PFSK-1 (cell line): ENCODE data around the gene IGSF8.

ENCODE experiments used
- FOXP2 ChIP-seq: optimal IDR thresholded peaks from 2 replicates; pipeline ENCODE3; 2011; ENCODE audit warnings: borderline replicate concordance, control low read depth, inconsistent platforms; ENCODE audit not compliant: insufficient read depth; ENCODE audit errors: extremely low read length, extremely low read depth
- POLR2AphosphoS5 ChIP-seq: IDR thresholded peaks from 2 replicates; pipeline ENCODE4 v1.6.1; 2012; ENCODE audit warnings: low read depth, mild to moderate bottlenecking, control low read depth, low read length, moderate library complexity
- REST ChIP-seq, 2 experiments: IDR thresholded peaks; 2 replicates each; pipeline versions ENCODE4 v1.6.1 to v1.8.0; 2011 to 2012; ENCODE audit warnings: low read depth in 2 of 2, low read length in 2 of 2, control low read depth in 1 of 2, inconsistent platforms in 1 of 2, mild to moderate bottlenecking in 1 of 2, moderate library complexity in 1 of 2; ENCODE audit not compliant: insufficient read depth in 1 of 2
- SIN3A ChIP-seq: IDR thresholded peaks from 2 replicates; pipeline ENCODE4 v1.6.1; 2012; ENCODE audit warnings: mild to moderate bottlenecking, low read length, moderate library complexity, borderline replicate concordance; ENCODE audit not compliant: insufficient read depth
- TAF1 ChIP-seq: IDR thresholded peaks from 2 replicates; pipeline ENCODE4 v1.6.1; 2012; ENCODE audit warnings: low read length, control low read depth, borderline replicate concordance; ENCODE audit not compliant: insufficient read depth

Gene IGSF8

DNA sequence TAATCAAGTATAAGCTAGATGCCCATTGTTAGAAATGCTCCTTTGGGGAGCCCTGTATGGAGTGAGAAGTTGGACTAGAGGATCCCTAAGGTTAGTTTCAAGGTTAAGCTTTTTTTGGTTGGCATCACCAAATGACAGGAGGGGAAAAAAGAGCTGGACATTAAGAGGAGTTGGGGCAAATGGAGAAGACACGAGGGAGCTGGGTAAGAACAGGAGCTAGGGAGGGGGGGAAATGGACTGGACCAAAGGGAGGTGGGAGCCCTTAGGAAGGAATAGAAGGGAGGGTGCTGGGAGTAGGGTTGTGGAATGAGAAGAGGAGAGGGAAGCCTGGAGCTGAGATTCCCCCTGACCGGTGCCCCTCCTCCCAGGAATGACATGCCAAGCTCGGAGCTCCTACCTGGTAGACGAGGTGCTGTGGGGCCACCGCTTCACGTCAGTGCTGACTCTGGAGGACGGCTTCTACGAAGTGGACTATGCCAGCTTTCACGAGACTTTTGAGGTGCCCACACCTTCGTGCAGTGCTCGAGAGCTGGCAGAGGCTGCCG, 11.2 kb downstream of the IGSF8 start:
- TF ChIP-seq POLR2AphosphoS5 (no peak), TAF1 (no peak), SIN3A (no peak)

DNA sequence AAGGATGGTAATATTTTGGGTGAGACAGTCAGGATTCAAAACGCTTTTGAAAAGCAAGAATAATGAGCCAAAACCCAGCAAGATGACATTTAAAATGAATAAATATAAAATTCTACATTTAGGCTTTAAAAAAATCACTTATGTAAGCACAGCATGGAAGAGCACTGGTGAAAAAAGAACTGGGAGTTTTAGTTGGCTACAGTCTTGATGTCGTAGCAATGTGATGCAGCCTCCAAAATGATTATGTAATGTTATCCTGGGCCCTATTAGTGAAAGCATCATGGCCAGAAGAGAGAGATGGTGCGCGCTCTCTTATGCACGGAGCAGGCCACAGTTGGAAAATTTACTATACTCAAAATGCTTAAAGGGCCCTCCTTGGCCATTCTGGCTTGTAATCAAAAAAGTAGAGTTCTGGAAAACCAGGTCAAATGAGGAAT, 11.9 kb downstream of the IGSF8 start:
- TF ChIP-seq FOXP2, result no peak
- no peak for TF ChIP-seq REST (IDR thresholded peaks at IDR 0.05; ENCODE audit: insufficient read depth in 1 of 2, low read depth in 2 of 2, low read length in 2 of 2)
- TF ChIP-seq SIN3A, result no peak
- no peak for TF ChIP-seq TAF1
- TF ChIP-seq POLR2AphosphoS5, result no peak

DNA sequence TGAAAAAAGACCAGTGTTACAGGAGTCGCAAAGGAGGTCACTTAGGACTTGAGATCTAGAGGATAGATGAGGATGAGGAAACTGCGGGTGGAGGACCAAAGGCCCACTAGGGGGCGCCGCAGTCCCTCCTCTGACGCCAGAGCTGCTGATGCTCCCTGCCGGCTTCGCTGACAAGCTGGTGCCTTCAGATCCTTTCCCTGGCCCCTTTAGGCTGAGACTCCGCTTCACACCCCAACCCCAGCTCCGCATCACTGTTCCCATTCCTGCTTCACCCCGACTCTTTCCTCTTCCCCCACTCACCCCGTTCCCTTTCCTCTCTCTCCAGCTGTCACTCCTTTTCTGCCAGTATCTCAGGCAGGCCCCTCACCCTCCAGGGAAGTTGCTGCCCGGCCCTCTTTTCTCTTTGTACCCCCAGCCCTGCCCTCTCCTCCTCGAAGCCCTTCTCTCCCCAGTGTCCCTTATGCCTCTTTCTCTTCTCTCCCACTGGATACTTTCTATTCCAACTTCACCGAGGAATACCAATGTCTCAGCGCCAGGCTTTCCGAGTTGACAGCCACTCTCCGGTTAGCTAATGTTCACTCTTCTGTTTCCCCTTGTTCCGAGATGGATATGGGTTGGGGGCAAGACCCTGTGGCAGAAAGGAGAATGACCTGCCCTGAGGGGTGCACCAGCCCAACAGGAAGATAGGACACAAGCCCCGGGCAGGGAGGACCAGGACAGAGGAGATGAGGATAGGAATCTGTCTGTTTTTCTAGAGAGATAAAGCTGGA, 12.5 kb downstream of the IGSF8 start:
- TF ChIP-seq TAF1 (no peak), POLR2AphosphoS5 (no peak), REST (IDR thresholded peaks at IDR 0.05; ENCODE audit: insufficient read depth in 1 of 2, low read depth in 2 of 2, low read length in 2 of 2) (no peak), SIN3A (no peak), FOXP2 (no peak)

DNA sequence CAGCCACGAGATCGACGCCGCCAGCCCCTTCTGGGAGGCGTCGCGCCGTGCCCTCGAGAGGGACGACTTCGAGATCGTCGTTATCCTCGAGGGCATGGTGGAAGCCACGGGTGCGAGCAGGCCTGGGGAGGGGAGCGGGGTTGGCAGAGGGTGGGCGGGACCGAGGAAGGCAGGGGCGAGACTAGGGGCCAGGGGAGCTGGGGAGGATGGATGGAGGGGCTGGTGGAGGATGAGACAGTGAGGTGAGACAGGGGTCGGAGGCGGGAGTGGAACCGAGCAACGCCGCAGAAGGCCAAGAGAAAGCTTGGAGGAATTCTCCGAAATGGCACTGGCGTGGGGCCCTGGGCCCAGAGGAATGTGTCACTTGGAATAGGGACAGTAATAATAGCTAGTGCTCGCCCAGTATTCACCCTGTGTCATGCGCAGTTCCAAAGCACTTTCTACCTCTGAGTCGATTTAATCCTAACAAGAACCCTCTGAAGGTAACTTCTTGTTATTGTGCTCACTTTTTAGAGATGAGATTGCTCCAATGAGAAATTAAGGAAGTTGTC, 13.6 kb downstream of the IGSF8 start:
- no peak for TF ChIP-seq TAF1
- TF ChIP-seq REST (IDR thresholded peaks at IDR 0.05; ENCODE audit: insufficient read depth in 1 of 2, low read depth in 2 of 2, low read length in 2 of 2), result no peak
- TF ChIP-seq SIN3A, result no peak
- no peak for TF ChIP-seq POLR2AphosphoS5
- TF ChIP-seq FOXP2, result no peak

DNA sequence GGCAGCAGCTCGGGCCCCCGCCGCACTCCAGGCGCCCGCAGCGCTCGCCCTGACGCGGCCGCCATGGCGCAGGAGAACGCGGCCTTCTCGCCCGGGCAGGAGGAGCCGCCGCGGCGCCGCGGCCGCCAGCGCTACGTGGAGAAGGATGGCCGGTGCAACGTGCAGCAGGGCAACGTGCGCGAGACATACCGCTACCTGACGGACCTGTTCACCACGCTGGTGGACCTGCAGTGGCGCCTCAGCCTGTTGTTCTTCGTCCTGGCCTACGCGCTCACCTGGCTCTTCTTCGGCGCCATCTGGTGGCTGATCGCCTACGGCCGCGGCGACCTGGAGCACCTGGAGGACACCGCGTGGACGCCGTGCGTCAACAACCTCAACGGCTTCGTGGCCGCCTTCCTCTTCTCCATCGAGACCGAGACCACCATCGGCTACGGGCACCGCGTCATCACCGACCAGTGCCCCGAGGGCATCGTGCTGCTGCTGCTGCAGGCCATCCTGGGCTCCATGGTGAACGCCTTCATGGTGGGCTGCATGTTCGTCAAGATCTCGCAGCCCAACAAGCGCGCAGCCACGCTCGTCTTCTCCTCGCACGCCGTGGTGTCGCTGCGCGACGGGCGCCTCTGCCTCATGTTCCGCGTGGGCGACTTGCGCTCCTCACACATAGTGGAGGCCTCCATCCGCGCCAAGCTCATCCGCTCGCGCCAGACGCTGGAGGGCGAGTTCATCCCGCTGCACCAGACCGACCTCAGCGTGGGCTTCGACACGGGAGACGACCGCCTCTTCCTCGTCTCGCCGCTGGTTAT, 14.2 kb downstream of the IGSF8 start:
- no peak for TF ChIP-seq TAF1
- TF ChIP-seq REST (IDR thresholded peaks at IDR 0.05; ENCODE audit: insufficient read depth in 1 of 2, low read depth in 2 of 2, low read length in 2 of 2), result no peak
- peak; percentile 53 for TF ChIP-seq FOXP2
- TF ChIP-seq POLR2AphosphoS5, result no peak
- no peak for TF ChIP-seq SIN3A
